NCI-H226 (cell line): Measurements from ENCODE around the gene MCM9.
"Not testable (repeated sequence)": the region's sequence is repeated elsewhere in the genome, so short reads cannot be mapped to it uniquely, and the experiment has no call there.

Experiments used
- DNase-seq: peaks from one replicate; pipeline ENCODE4 v3.0.0-alpha.2; 2015

The MCM9 gene

GRCh38 chr6:118789419-118789818, 145.5 kb downstream of the MCM9 start:
- DNase-seq, result no peak

- no peak for DNase-seq
Measured at GRCh38 chr6:118788702-118789101, 146.3 kb downstream of the MCM9 start.

GRCh38 chr6:118787724-118788423, 147.1 kb downstream of the MCM9 start:
- DNase-seq, result no peak

DNA sequence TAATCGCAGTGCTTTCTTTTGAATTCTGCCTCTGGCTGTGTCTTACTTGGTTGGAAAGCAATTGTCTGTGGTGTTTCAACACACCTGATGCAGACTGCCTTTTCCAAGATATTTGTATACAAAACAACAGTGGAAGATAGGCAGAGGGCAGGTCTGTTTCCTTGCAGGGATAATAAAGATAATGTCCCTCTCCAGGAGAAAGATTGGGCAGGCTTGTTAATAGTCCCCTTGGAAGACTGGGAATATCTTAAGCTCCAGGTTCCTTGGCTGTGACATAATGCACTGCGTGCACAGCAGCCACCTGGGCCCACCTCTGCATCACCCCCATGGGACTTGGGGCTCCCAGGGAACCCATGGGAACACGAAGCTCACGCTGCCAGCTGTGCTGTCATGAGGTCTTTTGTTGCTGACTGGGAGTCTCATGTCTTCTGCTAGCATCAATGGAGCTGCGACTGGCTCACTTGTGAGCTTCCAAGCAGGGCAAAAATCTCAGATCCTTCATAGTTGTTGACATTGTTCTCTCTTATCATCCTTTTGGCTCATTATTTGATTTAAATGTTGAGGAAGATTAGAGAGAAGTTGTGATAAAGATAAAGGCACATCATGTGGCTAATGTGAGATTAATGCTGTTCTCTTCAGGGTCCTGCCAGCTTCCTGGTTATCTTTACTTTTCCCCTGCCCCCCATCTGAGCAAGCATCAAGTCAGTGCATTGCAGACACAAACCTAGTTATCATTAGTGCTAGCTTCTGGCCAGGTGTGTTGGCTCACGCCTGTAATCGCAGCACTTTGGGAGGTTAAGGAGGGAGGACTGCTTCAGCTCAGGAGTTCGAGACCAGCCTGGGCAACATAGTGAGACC, 148.1 kb downstream of the MCM9 start:
- DNase-seq, result no peak

- DNase-seq, result no peak
Measured at GRCh38 chr6:118785601-118786000, 149.4 kb downstream of the MCM9 start.

DNA sequence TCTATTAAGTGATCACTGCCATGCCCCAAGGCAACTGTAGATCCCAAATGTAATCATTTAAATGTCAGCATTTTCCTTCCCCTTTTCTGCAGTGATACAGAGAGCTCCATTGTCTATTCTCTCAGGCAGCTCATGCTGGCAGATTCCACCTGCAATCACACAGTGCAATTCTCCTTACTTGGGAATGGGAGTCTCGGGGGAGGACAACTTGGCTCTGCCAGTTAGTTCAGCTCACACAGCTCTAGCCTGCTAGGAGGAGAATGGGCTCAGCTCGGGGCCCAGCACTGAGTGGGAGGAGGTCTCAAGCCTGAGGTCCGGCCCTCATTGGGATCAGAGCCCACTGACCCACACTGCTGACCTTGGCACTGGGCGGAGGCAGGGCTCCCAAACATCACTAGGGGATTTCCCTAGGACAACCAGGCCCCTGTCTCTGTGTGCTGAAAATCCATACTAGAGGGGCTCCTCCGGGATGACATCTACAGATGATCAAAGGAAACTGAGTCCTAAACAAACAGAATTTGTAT, 150.3 kb downstream of the MCM9 start:
- peak; percentile 30 for DNase-seq

DNA sequence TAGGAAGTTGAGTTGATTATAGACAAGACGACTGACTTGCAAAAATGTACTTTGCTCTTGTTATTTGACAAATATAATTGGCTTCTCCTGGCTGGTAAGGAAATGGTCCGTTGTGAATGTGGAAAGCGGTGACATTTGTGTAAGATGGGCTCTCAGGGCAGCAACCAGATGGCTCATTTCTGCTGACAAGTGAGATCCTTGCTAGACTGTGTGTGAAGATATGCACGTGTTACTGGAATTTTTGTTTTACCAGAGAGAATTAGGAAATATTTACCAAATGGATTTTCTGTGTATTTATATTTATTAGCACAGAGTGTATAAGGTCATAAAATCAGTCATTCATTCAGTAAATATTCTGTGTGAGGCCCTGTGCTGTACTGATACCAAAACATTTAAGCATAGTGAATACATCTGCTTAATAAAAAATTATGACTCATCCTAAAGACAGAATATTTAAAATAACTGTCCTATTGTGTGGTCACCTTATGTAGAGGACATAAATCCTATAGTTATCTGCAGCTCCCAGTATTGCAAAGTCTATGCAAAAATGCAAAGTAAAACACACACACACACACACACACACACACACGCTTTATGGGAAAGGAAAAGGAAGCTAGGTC, 150.9 kb downstream of the MCM9 start:
- DNase-seq, result no peak

GRCh38 chr6:118782651-118783050, 152.3 kb downstream of the MCM9 start:
- DNase-seq, result no peak

DNA sequence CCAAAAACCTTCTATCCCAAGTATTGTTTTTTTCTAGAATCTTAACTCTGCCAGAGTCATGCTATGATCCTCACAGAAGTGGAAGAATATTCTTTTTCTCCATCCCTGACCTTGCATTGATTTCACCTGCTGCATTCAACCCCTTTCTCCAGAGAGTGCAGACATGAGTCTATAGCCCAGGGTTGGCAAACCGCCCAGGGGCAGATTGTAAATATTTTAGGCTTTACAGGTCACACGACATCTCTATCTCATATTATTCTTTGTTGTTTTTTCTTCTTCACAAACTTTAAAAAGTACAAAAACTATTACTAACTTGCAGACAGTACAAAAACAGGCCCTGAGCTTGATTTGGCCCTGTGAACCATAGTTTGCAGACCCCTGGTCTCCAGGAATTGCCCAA, 153.1 kb downstream of the MCM9 start:
- no peak for DNase-seq

DNA sequence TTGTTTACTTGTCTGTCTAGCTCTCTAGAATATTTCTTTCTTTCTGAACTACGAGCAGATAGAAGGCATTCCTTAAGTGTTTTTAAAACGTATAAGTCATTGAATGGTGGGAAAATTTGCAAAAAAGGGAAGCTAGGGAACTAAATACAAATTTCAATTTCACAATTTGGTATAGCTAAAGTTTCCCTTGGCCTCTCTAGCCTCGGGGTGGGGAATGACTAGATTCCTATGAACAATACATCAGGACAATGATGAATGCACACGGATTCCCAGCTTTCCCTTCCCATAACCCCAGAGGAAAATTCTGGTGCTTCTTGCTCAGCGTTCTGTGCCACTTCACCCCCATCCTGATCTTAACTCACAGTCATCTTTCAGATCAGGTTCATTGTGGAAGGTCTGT, 154.3 kb downstream of the MCM9 start:
- peak; percentile 19 for DNase-seq

- DNase-seq, result peak; percentile 97
Measured at GRCh38 chr6:118776607-118777549, 158.1 kb downstream of the MCM9 start.

- no peak for DNase-seq
Measured at GRCh38 chr6:118775381-118775780, 159.6 kb downstream of the MCM9 start.

- no peak for DNase-seq
Measured at GRCh38 chr6:118774581-118774980, 160.4 kb downstream of the MCM9 start.

- no peak for DNase-seq
Measured at GRCh38 chr6:118772886-118773285, 162.1 kb downstream of the MCM9 start.

GRCh38 chr6:118771253-118771652, 163.7 kb downstream of the MCM9 start:
- no peak for DNase-seq

GRCh38 chr6:118770835-118771234, 164.1 kb downstream of the MCM9 start:
- DNase-seq, result no peak

DNA sequence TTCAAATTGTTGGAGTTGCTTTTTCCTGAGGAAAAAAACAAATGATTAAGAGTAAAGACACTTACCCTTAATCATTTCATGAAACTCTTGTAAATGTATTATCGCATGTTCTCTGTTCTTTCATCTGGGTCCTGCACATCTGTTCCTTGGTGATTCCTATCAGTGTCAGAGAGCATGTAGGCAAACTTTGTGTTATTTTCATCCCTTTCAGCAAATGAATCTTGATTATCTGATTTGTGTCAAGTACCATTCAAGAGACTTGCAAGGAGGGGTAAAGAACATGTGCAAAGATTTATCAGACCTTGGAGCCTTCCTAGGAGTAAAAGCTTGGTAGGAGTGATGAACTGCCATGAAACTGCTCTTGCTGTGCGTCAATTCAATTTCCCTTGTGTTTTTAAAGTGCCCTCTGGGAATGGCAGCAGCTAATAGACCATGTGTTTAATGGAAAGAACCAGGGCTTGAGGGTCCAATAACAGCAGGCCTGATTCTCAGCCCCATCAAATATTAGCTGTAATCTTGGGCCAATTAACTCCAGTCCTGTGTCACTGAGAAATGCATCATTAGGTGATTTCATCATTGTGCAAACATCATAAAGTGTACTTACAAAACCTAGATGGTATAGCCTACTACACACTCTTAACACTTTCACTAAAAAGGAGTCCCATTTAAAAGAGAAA, 164.7 kb downstream of the MCM9 start:
- DNase-seq, result no peak

- DNase-seq, result no peak
Measured at GRCh38 chr6:118768904-118769325, 166.0 kb downstream of the MCM9 start.

GRCh38 chr6:118768441-118768840, 166.5 kb downstream of the MCM9 start:
- no peak for DNase-seq

GRCh38 chr6:118765316-118765715, 169.6 kb downstream of the MCM9 start:
- not testable (repeated sequence) for DNase-seq

- no peak for DNase-seq
Measured at GRCh38 chr6:118764766-118765165, 170.2 kb downstream of the MCM9 start.
